GM12875 (cell line): Measurements from ENCODE around the gene DGKB.

Experiments used
- H3K4me3 ChIP-seq: one replicate; pipeline ENCODE4 v1.5.1; 2011; ENCODE audit warnings: low read depth, low read length, control low read depth
- TF ChIP-seq, protein P1 (sequence below): IDR thresholded peaks from 2 replicates; pipeline ENCODE4 v1.5.1; 2011; ENCODE audit warnings: low read depth, mild to moderate bottlenecking, control low read depth, inconsistent platforms, low read length, moderate library complexity, borderline replicate concordance; ENCODE audit not compliant: insufficient read depth

DGKB gene

DNA sequence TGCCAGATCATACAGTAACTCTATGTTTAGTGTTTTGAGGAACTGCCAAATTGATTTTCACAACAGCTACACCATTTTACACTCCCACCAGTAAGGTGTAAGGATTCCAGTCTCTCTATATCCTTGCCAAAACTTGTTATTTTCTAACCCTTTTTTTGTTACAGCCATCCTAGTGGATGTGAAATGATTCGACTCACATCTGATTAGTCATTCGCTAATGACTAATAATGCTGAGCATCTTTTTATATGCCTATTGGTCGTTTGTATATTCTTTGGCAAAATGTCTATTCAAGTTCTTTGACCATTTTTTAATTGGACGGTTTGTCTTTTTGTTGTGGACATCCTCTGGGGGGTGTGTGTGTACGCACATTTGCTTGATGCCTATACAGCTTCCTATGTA is 142.8 kb downstream of the DGKB start:
- TF ChIP-seq, protein P1, sequence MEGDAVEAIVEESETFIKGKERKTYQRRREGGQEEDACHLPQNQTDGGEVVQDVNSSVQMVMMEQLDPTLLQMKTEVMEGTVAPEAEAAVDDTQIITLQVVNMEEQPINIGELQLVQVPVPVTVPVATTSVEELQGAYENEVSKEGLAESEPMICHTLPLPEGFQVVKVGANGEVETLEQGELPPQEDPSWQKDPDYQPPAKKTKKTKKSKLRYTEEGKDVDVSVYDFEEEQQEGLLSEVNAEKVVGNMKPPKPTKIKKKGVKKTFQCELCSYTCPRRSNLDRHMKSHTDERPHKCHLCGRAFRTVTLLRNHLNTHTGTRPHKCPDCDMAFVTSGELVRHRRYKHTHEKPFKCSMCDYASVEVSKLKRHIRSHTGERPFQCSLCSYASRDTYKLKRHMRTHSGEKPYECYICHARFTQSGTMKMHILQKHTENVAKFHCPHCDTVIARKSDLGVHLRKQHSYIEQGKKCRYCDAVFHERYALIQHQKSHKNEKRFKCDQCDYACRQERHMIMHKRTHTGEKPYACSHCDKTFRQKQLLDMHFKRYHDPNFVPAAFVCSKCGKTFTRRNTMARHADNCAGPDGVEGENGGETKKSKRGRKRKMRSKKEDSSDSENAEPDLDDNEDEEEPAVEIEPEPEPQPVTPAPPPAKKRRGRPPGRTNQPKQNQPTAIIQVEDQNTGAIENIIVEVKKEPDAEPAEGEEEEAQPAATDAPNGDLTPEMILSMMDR, result no peak
- no peak overlapping the region for H3K4me3 ChIP-seq

DNA sequence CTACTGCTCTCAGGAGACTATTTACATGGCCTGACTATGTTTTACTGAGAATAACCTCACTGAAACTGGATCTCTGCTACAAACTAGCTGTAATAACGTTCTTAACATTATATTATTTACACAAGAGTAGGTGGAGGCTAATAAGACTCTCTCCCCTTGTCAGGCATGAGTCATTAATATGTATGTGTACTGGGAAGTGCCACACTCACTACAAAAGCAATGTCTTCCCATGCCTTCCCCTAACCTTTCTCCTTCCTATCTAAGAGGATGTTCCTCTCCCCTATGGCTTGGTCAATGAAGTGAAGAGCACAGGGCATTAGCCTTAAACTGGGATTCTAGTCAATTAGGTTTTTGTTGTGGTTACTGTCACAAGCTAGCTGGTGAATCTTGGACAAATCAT is 147.9 kb downstream of the DGKB start:
- no peak overlapping the region for H3K4me3 ChIP-seq
- TF ChIP-seq, protein P1, result no peak

DNA sequence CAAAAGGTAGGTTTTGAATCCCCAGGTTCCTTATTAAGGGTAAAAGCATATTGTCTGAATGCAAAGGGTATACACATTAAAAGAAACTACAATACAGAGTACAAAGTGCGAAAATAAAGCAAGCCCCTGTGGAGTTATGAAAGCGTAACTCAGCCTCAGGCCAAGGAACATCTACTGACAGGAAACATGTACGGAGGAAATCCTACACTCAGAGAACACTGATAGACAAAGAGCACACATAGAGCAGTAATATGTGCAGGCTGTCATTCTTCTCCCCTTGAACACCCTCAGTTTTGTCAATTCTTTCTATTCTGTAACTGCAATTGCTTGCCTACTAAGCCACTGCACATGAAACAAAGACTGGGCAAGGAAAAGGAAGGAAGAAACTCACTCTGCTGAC is 150.2 kb downstream of the DGKB start:
- H3K4me3 ChIP-seq, result no peak overlapping the region

DNA sequence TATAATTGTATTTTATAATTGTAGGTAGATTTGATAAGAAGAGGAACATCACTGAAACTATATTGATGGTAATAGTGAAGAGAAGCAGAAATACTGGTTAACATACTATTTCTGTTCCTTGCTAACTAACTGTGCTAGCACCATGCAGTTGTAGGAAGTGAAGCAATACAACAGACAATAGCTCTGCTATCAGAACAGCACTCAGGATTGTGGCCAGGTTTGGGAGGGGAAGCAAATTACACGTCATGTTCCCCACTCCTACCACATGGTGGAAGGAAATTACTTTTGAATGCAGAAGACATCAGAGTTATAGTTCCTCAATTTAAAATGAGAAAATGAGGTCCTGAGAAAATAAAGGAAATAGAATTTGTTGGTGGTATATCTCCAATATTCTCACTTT is 151.1 kb downstream of the DGKB start:
- TF ChIP-seq, protein P1, result no peak
- H3K4me3 ChIP-seq, result no peak overlapping the region

More for the DNA sequence above, 150.2 kb downstream of the DGKB start:
- TF ChIP-seq, protein P1, result no peak

DNA sequence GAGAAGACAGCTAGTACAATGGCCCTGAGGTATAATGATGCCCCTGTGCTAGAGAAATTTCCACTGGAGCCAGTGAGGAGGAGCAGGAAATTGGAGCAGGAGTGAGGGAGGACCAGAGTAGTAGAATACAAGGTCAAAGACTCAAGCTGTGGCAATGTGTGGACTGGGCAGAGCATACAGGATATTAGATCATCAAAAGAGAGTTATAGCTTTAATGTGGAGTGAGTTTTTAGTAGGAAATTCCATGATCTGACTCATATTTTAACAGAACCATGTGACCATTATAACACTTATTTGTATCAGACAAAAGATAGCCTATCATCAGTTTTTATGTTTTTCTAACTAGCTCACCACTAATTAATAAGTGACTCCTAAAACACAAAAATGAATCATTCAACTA is 154.1 kb downstream of the DGKB start:
- TF ChIP-seq, protein P1, result no peak
- no peak overlapping the region for H3K4me3 ChIP-seq

DNA sequence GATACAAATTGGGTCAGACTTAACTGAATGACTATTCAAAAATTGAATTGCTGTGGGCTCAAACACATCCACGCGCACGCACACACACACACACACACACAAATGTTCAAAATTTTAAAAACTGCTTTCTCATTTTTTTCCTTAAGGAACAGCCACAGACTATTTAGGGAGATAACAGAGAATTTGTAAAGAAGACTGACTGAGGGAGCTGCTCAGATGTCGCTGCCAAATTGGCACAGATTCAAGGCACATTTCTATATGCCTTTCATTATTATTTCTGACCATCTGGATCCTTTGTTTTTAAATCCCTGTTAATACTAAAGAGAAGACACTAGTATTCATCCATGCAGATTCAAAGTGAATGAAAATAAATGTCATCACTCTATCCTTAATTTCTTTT is 154.8 kb downstream of the DGKB start:
- TF ChIP-seq, protein P1, result no peak
- H3K4me3 ChIP-seq, result no peak overlapping the region

DNA sequence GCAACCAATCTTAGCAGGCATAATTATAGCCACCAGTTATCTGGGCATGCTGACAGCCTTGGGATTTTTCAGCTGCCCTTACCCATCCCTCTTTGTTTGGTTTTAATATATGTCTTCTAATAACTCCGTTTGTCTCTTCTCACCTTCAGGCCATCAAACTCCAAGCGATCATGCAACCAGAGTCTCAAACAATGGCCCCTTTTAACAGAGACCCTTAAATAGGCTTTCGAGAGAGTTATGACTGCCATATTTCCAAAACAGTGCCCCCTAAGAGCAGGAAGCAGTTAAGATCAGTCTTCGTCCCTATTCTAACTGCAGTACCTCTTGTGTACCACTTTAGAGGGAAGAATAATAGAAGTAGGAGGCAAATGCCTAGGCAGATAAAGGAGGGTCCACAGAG is 157.5 kb downstream of the DGKB start:
- no peak overlapping the region for H3K4me3 ChIP-seq
- TF ChIP-seq, protein P1, result no peak
